ENCODE data around the gene POLR2A.

POLR2A gene

GRCh38 chr17:7484067-7484918, at the start of gene POLR2A:
Gene POLR2A, plus strand, starts transcription at chr17:7484366.
- DNase-seq, result peak; percentile 68 to 74

DNA sequence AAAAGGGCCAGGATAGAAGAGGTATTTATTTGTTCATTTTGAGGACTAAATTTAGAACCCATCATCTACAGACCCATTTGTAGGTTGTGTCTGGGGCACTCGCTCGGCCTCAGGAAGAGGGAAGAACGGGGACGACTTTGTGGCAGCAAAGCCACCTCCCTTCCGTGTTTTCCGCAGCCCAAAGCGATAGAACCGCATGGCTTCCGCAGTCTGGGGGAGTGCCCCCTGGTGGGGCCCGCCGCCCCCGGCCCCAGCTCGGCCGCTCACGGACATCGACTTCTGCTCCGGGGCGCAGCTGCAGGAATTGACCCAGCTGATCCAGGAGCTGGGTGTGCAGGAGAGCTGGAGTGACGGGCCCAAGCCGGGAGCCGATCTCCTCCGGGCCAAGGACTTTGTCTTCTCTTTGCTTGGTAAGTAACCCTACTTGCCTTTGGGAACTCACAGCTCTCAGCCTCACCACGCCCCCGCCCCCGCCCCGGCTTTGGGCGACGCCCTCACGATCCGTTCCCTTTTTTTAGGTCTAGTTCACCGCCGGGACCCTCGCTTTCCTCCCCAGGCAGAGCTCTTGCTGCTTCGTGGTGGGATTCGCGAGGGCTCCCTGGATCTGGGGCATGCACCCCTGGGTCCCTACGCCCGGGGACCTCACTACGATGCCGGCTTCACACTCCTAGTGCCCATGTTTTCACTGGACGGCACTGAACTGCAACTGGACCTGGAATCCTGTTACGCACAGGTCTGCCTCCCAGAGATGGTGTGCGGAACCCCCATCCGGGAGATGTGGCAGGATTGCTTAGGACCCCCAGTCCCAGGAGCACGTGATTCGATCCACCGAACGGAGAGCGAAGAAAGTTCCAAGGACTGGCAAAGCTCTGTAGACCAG, 48.2 kb upstream of the POLR2A start:
- no peak for DNase-seq

DNA sequence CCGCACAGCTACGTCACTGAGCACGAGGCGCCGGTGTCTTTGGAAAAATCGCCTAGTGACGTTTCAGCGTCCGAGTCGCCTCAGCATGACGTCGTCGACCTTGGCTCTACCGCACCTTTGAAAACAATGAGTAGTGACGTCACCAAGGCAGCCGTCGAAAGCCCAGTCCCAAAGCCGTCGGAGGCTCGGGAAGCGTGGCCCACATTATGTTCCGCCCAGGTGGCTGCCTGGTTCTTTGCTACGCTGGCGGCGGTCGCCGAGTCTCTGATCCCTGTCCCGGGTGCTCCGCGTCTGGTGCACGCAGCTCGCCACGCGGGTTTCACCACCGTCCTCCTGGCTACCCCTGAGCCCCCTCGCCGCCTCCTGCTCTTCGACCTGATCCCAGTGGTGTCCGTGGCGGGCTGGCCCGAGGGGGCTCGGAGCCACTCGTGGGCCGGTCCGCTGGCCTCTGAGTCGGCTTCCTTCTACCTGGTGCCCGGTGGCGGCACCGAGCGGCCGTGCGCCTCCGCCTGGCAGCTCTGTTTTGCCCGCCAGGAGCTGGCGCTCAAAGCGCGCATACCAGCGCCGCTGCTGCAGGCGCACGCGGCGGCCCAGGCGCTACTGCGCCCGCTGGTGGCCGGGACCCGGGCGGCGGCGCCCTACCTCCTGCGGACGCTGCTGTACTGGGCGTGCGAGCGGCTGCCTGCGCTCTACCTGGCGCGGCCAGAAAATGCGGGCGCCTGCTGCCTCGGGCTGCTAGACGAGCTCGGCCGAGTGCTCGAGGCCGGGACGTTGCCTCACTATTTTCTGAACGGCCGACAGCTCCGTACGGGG, 47.4 kb upstream of the POLR2A start:
- peak; percentile 23 to 51 for DNase-seq

GRCh38 chr17:7437369-7437863, 46.8 kb upstream of the POLR2A start:
- no peak for DNase-seq

DNA sequence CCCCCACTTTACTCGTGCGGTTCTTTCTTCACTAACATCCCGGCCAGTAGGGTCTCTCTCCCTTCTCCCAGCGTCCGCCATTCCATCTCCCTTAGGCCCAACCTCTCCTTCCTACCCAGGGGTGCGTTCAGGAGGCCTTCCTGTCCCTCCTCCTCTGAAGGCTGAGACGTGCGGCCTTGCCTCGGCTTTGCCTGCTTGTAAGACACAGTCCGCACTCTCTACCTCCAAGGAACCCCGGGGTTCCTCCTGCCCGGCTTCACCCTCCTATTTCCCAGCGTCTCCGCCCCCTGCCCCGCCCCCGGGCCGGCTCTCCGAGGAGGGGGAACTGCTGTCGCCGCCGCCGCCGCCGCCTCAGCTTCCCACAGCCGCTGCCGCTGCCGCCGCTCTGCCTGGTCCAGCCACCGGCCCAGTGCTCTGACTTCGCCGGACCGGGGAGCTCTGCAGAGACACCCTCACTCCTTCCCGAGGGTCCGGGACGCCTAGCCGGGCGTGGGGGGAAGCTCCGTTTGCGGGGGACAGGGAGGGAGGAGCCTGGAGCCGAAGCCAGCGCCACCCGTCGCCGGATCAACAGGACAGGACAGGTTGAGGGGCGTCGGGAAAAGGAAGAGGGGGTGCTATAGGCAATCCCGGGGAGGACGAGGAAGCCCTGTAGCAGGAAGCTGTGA, 46.1 kb upstream of the POLR2A start:
- peak in 1 of 2 experiments; percentile 20 for DNase-seq

DNA sequence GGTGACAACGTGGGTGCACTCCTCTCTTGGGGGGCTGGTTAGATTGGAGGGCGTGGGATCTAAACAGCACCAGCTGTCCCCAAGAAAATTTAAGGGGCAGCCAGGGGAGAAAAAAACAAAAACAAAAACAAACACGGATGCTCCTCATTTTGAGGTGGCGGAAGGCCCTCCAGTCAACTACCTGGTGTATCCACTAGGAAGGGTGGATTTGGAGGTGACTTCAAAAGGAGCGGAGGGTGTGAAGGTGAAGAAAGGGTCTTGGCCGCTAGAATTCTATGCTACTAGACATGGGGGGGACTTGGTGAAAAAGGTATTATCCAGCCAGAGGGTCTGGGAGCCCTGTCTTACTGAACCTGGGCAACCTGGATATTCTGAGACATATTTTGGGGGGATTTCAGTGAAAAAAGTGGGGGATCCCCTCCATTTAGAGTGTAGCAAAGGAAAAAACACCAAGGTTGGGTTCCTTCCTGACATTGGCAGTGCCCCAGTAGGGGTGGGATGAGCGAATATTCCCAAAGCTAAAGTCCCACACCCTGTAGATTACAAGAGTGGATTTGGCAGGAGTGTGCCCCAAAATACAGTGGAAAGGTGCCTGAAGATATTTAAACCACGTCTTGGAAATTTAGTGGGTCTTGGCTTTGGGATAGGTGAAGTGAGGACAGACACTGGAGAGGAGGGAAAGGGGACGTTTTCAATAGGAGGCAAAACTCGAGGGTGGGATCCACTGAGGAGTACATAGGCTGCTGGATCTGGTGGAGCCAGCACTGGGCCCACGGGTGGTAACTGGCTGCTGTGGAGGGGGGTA, 45.3 kb upstream of the POLR2A start:
- DNase-seq, result no peak

GRCh38 chr17:7439462-7440112, 44.6 kb upstream of the POLR2A start, which contains the start of gene FGF11:
Gene FGF11, plus strand, starts transcription at chr17:7439512. Its CDS starts 109 bp downstream, at chr17:7439621.
- DNase-seq, result no peak

DNA sequence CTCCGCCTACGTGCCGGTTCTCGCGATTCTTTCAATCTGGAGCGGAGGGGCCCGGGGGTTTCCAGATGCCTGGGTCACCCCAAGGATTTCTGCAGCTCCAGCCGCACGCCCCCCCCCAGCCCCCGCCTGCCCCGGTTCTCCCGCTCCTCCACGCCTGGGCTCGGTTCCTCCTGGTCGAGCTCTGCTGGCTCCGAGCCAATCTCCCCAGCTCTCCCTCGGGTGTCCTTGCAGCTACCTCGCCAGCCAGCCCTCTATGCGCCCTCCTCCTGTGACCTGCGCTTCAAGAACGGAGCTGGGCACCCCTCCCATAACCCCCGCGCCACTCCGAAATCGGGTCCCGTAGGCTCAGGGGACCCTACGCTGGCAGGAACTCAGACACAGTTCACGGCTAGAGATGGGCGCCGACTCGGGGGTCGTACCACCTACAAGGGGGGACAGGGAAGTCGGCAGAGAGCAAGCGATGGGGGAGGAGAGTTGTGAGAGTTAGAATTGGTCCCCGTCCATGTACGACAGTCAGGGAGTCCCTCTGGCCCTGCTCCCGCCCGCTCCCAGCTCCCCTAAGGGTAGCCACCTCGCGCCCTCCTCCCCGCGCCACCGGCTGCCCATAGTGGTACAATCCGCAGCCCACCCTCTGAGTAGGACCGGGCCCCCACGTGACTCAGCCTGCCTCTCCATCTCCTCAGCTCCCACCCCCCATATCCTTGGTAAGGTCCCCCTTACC, 43.9 kb upstream of the POLR2A start:
- no peak for DNase-seq

DNA sequence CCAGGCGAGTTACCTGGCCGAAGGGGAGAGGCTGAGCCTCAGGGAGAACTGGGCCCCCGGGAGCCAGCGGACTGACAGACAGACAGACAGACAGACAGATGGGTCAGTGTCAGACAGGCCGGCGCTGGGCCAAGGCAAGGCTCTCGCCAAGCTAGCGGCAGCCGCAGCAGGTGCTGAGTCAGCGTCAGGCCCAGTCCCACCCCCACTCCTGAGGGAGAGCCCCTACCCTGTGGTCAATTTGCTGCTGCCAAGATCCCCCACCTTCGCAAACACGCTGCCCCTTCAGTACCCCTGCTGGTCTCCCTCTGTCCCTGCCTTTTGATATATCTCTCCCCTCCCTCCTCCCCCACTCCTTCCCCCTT, 43.4 kb upstream of the POLR2A start:
- DNase-seq, result no peak

- no peak for DNase-seq
Observed at GRCh38 chr17:7441266-7441665, 42.9 kb upstream of the POLR2A start.

- no peak for DNase-seq
Observed at GRCh38 chr17:7442142-7442541, 42.0 kb upstream of the POLR2A start.

DNA sequence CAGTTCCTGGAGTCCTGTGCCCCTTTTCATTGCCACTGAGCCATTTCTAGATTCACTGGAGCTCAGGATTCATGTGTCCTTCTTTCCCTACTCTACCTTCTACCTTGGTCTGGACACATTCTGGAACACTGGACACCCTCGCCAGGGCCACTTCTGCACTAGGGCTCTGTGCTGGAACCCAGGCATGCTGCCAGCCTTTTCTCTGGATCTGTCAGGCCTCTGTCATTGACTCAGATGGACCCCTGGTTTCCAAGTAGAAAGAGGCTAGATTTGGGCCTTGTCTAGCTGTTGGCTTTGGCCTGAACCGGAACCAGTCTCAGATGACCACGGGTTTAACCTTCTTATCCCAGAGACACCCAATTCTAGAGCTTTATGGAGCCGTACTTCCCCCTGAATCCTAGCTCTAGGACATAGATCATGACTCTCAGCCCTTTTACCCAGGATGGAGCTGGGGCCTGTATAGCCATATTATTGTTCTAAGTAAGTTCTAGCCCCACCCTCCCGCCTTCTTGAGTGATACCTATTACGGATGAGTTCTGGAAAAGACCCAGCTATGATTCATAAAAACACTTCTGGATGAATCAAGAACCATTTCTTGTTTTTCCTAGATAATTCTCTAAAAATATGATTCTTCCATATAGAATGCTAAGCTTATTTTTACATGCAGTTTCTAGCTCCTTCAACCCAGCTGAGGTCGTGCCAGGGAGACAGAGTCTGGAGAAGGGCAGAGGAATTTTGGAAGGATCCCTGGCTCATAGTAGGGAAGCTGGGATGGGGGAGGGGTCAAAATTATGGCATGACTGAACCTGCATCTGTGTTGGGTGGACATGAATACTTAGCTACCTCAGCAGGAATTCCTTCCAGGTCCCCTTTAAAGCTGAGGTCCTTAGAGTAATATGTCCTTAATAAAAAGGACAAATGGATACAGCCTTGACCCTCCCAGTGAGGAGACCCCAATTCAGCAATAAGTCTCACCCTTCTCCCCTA, 40.4 kb upstream of the POLR2A start:
- no peak for DNase-seq

GRCh38 chr17:7444682-7445618, 39.2 kb upstream of the POLR2A start, which contains the start of gene CHRNB1:
Gene CHRNB1, plus strand, starts transcription at chr17:7445061. Its CDS starts 67 bp downstream, at chr17:7445128.
- no peak for DNase-seq

GRCh38 chr17:7445619-7445968, 38.6 kb upstream of the POLR2A start:
- DNase-seq, result no peak

- no peak for DNase-seq
Observed at GRCh38 chr17:7448461-7448860, 35.7 kb upstream of the POLR2A start.

GRCh38 chr17:7459961-7460545, 24.1 kb upstream of the POLR2A start:
- DNase-seq, result no peak

Measured in AML-193 (cell line).